ACC112 (cell line): Measurements from ENCODE around the gene HOOK2.
"Not testable (repeated sequence)": the region's sequence is repeated elsewhere in the genome, so short reads cannot be mapped to it uniquely, and the experiment has no call there.

ENCODE experiments used
- H2AFZ ChIP-seq: fragments of 200-600 bp; sonication (generic); one replicate; pipeline ENCODE4 v1.6.0; 2017; ENCODE audit warnings: antibody characterized with exemption, low read length; ENCODE audit not compliant: unreplicated experiment
- H3K27ac ChIP-seq: fragments of 200-600 bp; sonication (generic); 2 replicates; pipeline ENCODE4 v1.5.1; 2014; ENCODE audit warnings: low read depth, mild to moderate bottlenecking, antibody characterized with exemption, low read length, moderate library complexity
- H3K27me3 ChIP-seq: fragments of 200-600 bp; sonication (generic); 2 replicates; pipeline ENCODE4 v1.6.1; 2014; ENCODE audit warnings: mild to moderate bottlenecking, antibody characterized with exemption, low read length, moderate library complexity, mixed read lengths; ENCODE audit not compliant: insufficient read depth
- H3K36me3 ChIP-seq: fragments of 200-600 bp; sonication (generic); 2 replicates; pipeline ENCODE4 v1.6.1; 2016; ENCODE audit warnings: mild to moderate bottlenecking, antibody characterized with exemption, low read length, moderate library complexity, mixed read lengths; ENCODE audit not compliant: insufficient read depth
- H3K4me1 ChIP-seq: fragments of 200-600 bp; sonication (generic); one replicate; pipeline ENCODE4 v1.6.1; 2016; ENCODE audit warnings: low read length, mixed read lengths; ENCODE audit not compliant: insufficient read depth, unreplicated experiment, control insufficient read depth
- H3K4me3 ChIP-seq: fragments of 200-600 bp; sonication (generic); 2 replicates; pipeline ENCODE4 v1.5.1; 2014; ENCODE audit warnings: mild to moderate bottlenecking, low read depth, low read length
- H3K79me2 ChIP-seq: fragments of 200-600 bp; sonication (generic); one replicate; pipeline ENCODE4 v1.6.0; 2016; ENCODE audit warnings: low read length; ENCODE audit not compliant: control insufficient read depth, unreplicated experiment, insufficient read depth

Gene HOOK2

GRCh38 chr19:12774588-12775555 lies at the start of gene HOOK2:
HOOK2 (minus strand) TSS chr19:12775552; CDS start chr19:12775449, 103 bp downstream.
- H3K4me3 ChIP-seq: peak within 1 kb of the TSS; percentile 79
- no peaks in the 10 kb centered on the region for H3K27me3 ChIP-seq
- no peaks in the 10 kb centered on the region for H3K36me3 ChIP-seq
- no peak within 1 kb of the TSS for H3K27ac ChIP-seq
- H3K79me2 ChIP-seq: no peaks in the 10 kb centered on the region
- peaks cover 22% of the 10 kb centered on the region for H3K4me1 ChIP-seq
- peak within 1 kb of the TSS; percentile 38 for H2AFZ ChIP-seq

- H3K4me1 ChIP-seq: no peaks in the 10 kb centered on the region
- H3K36me3 ChIP-seq: no peaks in the 10 kb centered on the region
- H3K79me2 ChIP-seq: no peaks in the 10 kb centered on the region
- no peaks in the 10 kb centered on the region for H3K27me3 ChIP-seq
- no peak overlapping the region for H3K4me3 ChIP-seq
- H3K27ac ChIP-seq: no peak overlapping the region
- no peak overlapping the region for H2AFZ ChIP-seq
These were observed 46.4 kb upstream of the HOOK2 start for GRCh38 chr19:12821761-12822160.

- H3K27ac ChIP-seq, H2AFZ ChIP-seq, H3K27me3 ChIP-seq, H3K79me2 ChIP-seq, H3K36me3 ChIP-seq, H3K4me1 ChIP-seq, H3K4me3 ChIP-seq: not testable (repeated sequence)
These were observed 42.5 kb upstream of the HOOK2 start for GRCh38 chr19:12817810-12818209.

GRCh38 chr19:12817188-12817587 lies 41.8 kb upstream of the HOOK2 start:
- H2AFZ ChIP-seq, H3K79me2 ChIP-seq, H3K27ac ChIP-seq, H3K36me3 ChIP-seq, H3K27me3 ChIP-seq, H3K4me1 ChIP-seq, H3K4me3 ChIP-seq: not testable (repeated sequence)

GRCh38 chr19:12815088-12815487 lies 39.7 kb upstream of the HOOK2 start:
- Histone ChIP-seq H3K4me1 (no peaks in the 10 kb centered on the region), H3K27me3 (no peaks in the 10 kb centered on the region), H3K27ac (no peak overlapping the region), H3K79me2 (no peaks in the 10 kb centered on the region), H2AFZ (no peak overlapping the region), H3K36me3 (no peaks in the 10 kb centered on the region), H3K4me3 (no peak overlapping the region)

- Histone ChIP-seq H3K79me2 (peaks cover 7% of the 10 kb centered on the region), H3K4me1 (peaks cover 2% of the 10 kb centered on the region), H3K36me3 (no peaks in the 10 kb centered on the region), H3K27ac (no peak within 1 kb of the TSS), H3K4me3 (peak within 1 kb of the TSS; percentile 98), H3K27me3 (no peaks in the 10 kb centered on the region), H2AFZ (peak within 1 kb of the TSS; percentile 97)
These were observed 31.1 kb upstream of the HOOK2 start, which contains the start of gene RNASEH2A for GRCh38 chr19:12806242-12807081. RNASEH2A (plus strand) TSS chr19:12806584; CDS start chr19:12806674, 90 bp downstream.

GRCh38 chr19:12804051-12804450 lies 28.7 kb upstream of the HOOK2 start:
- H2AFZ ChIP-seq: no peak overlapping the region
- H3K27me3 ChIP-seq: no peaks in the 10 kb centered on the region
- H3K4me3 ChIP-seq: no peak overlapping the region
- no peak overlapping the region for H3K27ac ChIP-seq
- no peaks in the 10 kb centered on the region for H3K36me3 ChIP-seq
- peaks cover 7% of the 10 kb centered on the region for H3K4me1 ChIP-seq
- peaks cover 19% of the 10 kb centered on the region for H3K79me2 ChIP-seq

- no peak overlapping the region for H3K27ac ChIP-seq
- no peaks in the 10 kb centered on the region for H3K36me3 ChIP-seq
These were observed 27.1 kb upstream of the HOOK2 start for GRCh38 chr19:12802267-12803106.

GRCh38 chr19:12801466-12802266 lies 26.3 kb upstream of the HOOK2 start, which contains the start of the genes PRDX2 and THSD8:
PRDX2 (minus strand) TSS chr19:12801800; CDS start chr19:12801261, 539 bp downstream.
THSD8 (plus strand) TSS chr19:12802069; CDS start chr19:12802072, 3 bp downstream.
- peaks cover 5% of the 10 kb centered on the region for H3K4me1 ChIP-seq
- H3K79me2 ChIP-seq: peaks cover 14% of the 10 kb centered on the region
- H2AFZ ChIP-seq: peak within 1 kb of the TSS; percentile 87
- H3K4me3 ChIP-seq: peak within 1 kb of the TSS; percentile 98
- no peaks in the 10 kb centered on the region for H3K36me3 ChIP-seq
- H3K27ac ChIP-seq: no peak within 1 kb of the TSS
- H3K27me3 ChIP-seq: no peaks in the 10 kb centered on the region

More at GRCh38 chr19:12802267-12803106, 27.1 kb upstream of the HOOK2 start:
- no peaks in the 10 kb centered on the region for H3K27me3 ChIP-seq
- peak overlapping the region; percentile 87 for H2AFZ ChIP-seq
- peaks cover 19% of the 10 kb centered on the region for H3K79me2 ChIP-seq
- H3K4me1 ChIP-seq: peaks cover 7% of the 10 kb centered on the region
- peak overlapping the region; percentile 98 for H3K4me3 ChIP-seq
